KMS-11 (cell line): ENCODE results near the gene PARD3B.

Experiments used
- H2AFZ ChIP-seq: fragments of 200-600 bp; sonication (generic); 2 replicates; pipeline ENCODE4 v1.6.1; 2016; ENCODE audit warnings: antibody characterized with exemption, mixed run types, low read depth
- H3K27ac ChIP-seq: fragments of 200-600 bp; sonication (generic); 2 replicates; pipeline ENCODE4 v1.6.1; 2016; ENCODE audit warnings: mild to moderate bottlenecking, mixed run types
- H3K27me3 ChIP-seq: fragments of 200-600 bp; sonication (generic); 2 replicates; pipeline ENCODE4 v1.6.1; 2017; ENCODE audit warnings: mild to moderate bottlenecking, low read depth, mixed run types, moderate library complexity; ENCODE audit not compliant: insufficient read depth
- H3K36me3 ChIP-seq: fragments of 200-600 bp; sonication (generic); 2 replicates; pipeline ENCODE4 v1.6.1; 2017; ENCODE audit warnings: mild to moderate bottlenecking, mixed run types; ENCODE audit not compliant: insufficient read depth
- H3K4me1 ChIP-seq: fragments of 200-600 bp; sonication (generic); 2 replicates; pipeline ENCODE4 v1.6.1; 2016; ENCODE audit warnings: mild to moderate bottlenecking, low read depth, mixed run types; ENCODE audit not compliant: poor library complexity, severe bottlenecking
- H3K4me2 ChIP-seq: fragments of 200-600 bp; sonication (generic); 2 replicates; pipeline ENCODE4 v1.7.0; 2016; ENCODE audit warnings: mild to moderate bottlenecking, mixed run types
- H3K4me3 ChIP-seq: fragments of 200-600 bp; sonication (generic); IDR thresholded peaks from 2 replicates; pipeline ENCODE4 v1.6.1; 2017; ENCODE audit warnings: low read depth, low read length, mixed read lengths; ENCODE audit not compliant: insufficient read depth
- H3K79me2 ChIP-seq: fragments of 200-600 bp; sonication (generic); 2 replicates; pipeline ENCODE4 v1.6.1; 2016; ENCODE audit warnings: low read depth, mixed run types; ENCODE audit not compliant: insufficient read depth
- H3K9ac ChIP-seq: fragments of 200-600 bp; sonication (generic); 2 replicates; pipeline ENCODE4 v1.6.1; 2016; ENCODE audit warnings: mild to moderate bottlenecking, mixed run types
- H4K20me1 ChIP-seq: fragments of 200-600 bp; sonication (generic); 2 replicates; pipeline ENCODE4 v1.6.1; 2016; ENCODE audit warnings: mild to moderate bottlenecking, mixed run types; ENCODE audit not compliant: insufficient read depth
- TF ChIP-seq, protein P1 (sequence below): fragments of 200-600 bp; sonication (generic); conservative IDR thresholded peaks from 2 replicates; pipeline ENCODE4 v1.6.1; 2017; ENCODE audit warnings: low read depth, mild to moderate bottlenecking, antibody characterized with exemption, low read length, moderate library complexity, mixed read lengths

PARD3B gene

DNA sequence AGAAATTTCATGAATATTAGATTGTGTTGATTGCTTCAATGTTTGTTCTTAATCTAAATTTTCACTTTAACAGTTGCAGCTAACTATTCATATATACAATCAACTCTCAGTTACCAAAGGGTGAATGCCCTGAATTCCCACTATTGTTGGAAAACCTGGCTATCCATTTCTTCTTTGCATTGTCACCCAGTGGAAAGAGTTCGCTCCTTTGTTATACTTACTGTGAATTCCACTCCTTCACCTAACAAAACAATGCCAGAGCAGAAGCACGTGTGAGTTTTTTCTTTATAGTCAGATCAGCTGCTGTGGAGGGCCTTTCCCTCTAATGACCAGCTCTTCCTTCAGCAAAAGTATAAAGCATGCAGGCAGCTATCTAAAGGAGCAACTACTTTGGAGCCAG lies 727.9 kb downstream of the PARD3B start:
- Histone ChIP-seq H3K79me2 (no peaks in the 10 kb centered on the region), H2AFZ (no peak overlapping the region), H3K36me3 (no peaks in the 10 kb centered on the region), H3K4me1 (no peaks in the 10 kb centered on the region), H3K27me3 (no peaks in the 10 kb centered on the region), H4K20me1 (no peaks in the 10 kb centered on the region), H3K9ac (no peak overlapping the region), H3K4me3 (no peak overlapping the region), H3K27ac (no peak overlapping the region), H3K4me2 (no peak overlapping the region)
- TF ChIP-seq, protein P1, sequence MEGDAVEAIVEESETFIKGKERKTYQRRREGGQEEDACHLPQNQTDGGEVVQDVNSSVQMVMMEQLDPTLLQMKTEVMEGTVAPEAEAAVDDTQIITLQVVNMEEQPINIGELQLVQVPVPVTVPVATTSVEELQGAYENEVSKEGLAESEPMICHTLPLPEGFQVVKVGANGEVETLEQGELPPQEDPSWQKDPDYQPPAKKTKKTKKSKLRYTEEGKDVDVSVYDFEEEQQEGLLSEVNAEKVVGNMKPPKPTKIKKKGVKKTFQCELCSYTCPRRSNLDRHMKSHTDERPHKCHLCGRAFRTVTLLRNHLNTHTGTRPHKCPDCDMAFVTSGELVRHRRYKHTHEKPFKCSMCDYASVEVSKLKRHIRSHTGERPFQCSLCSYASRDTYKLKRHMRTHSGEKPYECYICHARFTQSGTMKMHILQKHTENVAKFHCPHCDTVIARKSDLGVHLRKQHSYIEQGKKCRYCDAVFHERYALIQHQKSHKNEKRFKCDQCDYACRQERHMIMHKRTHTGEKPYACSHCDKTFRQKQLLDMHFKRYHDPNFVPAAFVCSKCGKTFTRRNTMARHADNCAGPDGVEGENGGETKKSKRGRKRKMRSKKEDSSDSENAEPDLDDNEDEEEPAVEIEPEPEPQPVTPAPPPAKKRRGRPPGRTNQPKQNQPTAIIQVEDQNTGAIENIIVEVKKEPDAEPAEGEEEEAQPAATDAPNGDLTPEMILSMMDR, result no peak

DNA sequence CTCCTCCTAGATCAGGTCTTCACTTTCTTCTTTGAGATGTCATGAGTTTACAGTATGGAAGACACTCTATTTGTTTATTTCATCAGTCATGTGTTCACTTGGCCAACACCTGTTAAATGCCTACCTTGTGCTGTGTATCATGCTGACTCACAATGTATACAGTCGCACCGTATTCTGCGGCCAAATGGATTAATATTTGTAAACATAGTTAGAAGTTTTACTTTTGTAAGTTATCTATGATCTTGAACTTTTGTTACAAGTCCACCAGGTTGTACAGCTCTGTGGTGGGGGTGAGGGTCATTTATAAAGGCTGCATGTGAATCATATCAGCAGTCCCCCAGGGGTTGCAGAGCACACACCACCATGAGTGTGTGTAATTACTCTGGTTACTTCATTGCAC lies 728.4 kb downstream of the PARD3B start:
- Histone ChIP-seq H4K20me1 (no peaks in the 10 kb centered on the region), H3K27ac (no peak overlapping the region), H3K79me2 (no peaks in the 10 kb centered on the region), H2AFZ (no peak overlapping the region), H3K9ac (no peak overlapping the region), H3K4me1 (no peaks in the 10 kb centered on the region), H3K4me2 (no peak overlapping the region), H3K36me3 (no peaks in the 10 kb centered on the region), H3K4me3 (no peak overlapping the region), H3K27me3 (no peaks in the 10 kb centered on the region)
- TF ChIP-seq, protein P1, result no peak

DNA sequence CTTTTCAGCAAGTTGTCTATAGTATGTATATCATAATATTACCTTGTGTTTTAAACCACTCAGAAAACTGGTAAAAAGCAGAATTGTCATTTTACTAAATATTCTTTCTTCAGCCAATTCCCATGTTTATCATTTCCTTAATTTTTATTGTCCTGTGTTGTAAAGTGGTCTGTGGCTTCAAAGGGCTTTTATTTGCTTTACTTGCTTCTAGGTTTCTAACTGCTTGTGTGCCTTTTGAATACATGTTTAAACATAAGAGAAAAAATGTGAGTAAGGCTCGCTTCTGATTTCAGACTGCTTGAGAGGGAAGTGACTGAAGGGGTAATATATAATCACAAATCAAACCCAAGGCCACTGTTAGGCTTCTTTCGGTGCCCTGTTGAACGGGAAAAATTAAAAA lies 729.5 kb downstream of the PARD3B start:
- TF ChIP-seq, protein P1, result no peak
- no peak overlapping the region for H2AFZ ChIP-seq
- H3K4me2 ChIP-seq, result no peak overlapping the region
- no peaks in the 10 kb centered on the region for H3K36me3 ChIP-seq
- H3K79me2 ChIP-seq, result no peaks in the 10 kb centered on the region
- H3K9ac ChIP-seq, result no peak overlapping the region
- no peaks in the 10 kb centered on the region for H4K20me1 ChIP-seq
- H3K4me1 ChIP-seq, result no peaks in the 10 kb centered on the region
- no peak overlapping the region for H3K4me3 ChIP-seq
- no peak overlapping the region for H3K27ac ChIP-seq
- H3K27me3 ChIP-seq, result no peaks in the 10 kb centered on the region

DNA sequence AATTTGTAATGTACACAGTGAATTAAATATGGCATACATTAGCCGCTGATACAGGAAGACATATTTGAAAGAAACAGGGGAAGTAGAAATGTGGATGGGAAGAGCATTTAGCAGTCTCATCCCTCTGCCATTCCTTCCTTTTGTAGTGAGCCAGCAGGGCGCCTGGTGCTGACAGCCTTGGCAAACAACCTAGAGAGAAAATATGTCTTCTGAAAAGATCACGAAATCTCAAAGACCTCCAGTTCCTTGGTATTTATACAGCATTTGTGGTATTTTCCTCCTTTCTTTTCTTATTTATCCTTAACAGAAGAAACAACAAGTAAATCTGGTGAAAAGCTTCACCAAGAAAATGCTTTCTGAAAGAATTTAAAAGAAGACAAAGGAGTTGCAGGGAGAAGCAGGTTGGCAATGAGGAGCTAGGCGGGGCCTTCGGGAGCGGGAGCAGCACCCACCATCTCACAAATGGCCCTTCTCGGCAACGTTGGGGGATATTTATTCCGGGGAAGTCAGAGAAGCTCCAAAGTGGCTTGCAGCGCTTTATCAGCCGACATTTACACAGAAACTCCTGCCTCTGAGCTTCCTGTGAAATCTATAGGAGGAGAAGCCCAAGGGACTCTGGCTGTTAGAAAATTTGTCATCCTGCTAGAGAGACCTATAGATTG lies 731.0 kb downstream of the PARD3B start:
- no peaks in the 10 kb centered on the region for H3K4me1 ChIP-seq
- no peak overlapping the region for H3K4me2 ChIP-seq
- TF ChIP-seq, protein P1, result no peak
- no peak overlapping the region for H3K27ac ChIP-seq
- H3K4me3 ChIP-seq, result no peak overlapping the region
- no peaks in the 10 kb centered on the region for H3K27me3 ChIP-seq
- H4K20me1 ChIP-seq, result no peaks in the 10 kb centered on the region
- H3K9ac ChIP-seq, result no peak overlapping the region
- no peaks in the 10 kb centered on the region for H3K36me3 ChIP-seq
- H3K79me2 ChIP-seq, result no peaks in the 10 kb centered on the region
- H2AFZ ChIP-seq, result no peak overlapping the region
